LNCAP (cell line): ENCODE data around the gene NXNL2.

Source experiments
- TF ChIP-seq, protein P1 (sequence below): fragments of 450-650 bp; IDR thresholded peaks from 2 replicates; pipeline ENCODE4 v1.5.1; 2017; ENCODE audit warnings: mild to moderate bottlenecking

NXNL2 gene

DNA sequence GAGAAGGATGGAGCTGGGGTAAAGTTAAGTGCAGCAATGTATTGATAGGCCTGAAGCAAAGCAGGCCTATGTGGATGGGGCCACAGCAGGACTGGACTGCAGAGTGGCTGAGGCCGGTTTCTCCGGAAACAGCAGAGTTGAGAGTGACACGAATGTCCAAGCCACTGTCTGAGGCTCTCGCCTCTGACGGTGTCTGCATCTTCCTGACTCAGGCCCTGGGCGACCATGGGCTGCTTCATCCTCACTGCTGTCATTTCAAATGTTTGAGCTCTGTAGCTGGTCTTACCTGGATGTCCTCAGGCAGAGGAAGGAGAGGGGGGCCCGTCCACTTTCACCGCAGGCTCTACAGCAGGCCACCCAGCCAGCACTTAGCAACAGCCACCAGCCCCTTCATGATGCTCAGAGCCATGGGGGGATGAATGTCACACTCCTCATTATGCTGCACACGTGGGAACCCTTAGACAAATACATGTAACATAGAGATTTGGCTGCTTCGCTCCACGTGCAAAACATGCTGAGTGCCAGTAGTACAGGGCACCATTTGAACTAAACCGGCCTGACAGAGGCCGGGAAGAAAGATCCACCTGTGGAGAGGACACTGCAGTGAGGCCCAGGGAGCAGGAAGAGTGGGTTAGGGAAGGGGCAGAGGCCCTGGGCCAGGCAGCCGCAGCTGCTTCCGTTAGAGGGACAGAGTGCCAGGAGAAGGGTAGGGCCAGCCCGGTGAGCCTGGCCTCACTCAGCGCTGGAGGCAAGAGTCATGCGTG is 31.7 kb upstream of the NXNL2 start:
- TF ChIP-seq, protein P1, sequence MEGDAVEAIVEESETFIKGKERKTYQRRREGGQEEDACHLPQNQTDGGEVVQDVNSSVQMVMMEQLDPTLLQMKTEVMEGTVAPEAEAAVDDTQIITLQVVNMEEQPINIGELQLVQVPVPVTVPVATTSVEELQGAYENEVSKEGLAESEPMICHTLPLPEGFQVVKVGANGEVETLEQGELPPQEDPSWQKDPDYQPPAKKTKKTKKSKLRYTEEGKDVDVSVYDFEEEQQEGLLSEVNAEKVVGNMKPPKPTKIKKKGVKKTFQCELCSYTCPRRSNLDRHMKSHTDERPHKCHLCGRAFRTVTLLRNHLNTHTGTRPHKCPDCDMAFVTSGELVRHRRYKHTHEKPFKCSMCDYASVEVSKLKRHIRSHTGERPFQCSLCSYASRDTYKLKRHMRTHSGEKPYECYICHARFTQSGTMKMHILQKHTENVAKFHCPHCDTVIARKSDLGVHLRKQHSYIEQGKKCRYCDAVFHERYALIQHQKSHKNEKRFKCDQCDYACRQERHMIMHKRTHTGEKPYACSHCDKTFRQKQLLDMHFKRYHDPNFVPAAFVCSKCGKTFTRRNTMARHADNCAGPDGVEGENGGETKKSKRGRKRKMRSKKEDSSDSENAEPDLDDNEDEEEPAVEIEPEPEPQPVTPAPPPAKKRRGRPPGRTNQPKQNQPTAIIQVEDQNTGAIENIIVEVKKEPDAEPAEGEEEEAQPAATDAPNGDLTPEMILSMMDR: no peak

DNA sequence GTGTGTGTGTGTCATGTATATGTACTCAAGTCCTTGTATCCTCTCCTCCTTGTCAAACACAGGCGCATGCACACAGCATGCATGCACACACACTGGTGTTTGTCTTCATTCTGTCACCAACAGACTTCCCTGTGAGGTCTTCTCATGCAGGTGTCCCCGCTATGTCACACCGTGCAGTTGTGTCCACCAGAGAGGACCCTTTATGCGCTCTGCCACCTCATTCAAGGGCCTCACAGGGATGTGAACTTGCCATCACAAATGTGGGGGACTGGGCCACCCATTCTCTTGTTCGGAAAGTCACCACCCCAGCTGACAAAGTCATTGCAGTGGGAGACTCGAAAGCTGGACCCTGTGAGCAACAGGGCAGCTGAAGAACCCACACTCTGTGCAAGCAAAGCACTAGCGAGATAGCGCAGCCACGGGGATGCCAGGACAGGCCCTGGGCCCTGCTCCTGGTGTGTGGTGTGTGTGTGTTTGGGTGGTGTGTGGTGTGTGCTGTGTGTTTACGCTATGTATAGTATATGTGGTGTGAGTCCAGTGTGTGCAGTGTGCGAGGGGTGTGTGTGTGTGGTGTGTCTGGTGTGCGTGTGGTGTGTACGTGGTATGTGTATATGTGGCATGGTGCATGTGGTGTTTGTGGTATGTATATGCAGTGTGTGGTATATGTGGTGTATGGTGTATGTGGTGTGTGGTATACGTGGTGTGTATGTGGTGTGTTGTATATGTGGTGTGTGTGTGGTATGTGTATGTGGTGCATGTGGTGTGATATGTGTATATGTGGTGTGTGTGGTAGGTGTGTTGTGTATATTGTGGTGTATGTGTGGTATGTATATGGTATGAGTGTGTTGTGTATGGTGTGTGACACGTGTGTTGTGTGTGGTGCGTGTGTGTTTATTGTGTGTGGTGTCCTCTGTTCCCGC is 30.9 kb upstream of the NXNL2 start:
- TF ChIP-seq, protein P1: no peak

DNA sequence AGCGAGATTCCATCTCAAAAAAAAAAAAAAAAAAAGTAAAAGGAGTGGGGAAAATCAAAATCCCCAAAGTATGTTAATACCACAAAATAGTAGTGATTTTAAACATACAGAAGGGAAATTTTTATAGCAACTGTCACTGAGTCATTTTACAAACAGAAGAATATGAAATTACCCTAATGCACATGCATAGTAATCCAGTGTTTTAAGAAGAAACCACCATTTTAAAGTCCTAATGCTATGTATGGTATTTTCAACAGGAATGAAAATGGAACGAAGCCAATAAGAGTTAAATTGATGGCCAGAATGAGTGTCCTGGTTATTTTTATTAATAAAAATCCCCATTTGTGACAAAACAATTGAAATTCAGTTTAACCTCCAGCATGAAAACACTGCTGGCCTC is 26.7 kb upstream of the NXNL2 start:
- TF ChIP-seq, protein P1: no peak

DNA sequence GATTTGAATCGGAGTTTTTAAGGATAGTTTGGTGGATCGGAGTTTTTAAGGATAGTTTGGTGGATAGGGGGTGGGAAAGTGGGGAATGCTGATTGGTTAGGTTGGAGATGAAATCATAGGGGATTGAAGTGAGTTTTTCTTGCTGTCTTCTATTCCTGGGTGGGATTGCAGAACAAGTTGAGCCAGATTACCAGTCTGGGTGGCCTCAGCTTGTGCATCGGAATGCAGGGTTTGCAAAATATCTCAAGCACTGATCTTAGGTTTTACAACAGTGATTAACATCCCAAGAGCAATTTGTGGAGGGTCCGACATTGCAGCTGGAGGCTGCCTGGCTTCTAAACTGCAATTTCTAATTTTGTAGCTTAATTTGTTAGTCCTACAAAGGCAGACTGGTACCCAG is 23.1 kb upstream of the NXNL2 start:
- TF ChIP-seq, protein P1: no peak

DNA sequence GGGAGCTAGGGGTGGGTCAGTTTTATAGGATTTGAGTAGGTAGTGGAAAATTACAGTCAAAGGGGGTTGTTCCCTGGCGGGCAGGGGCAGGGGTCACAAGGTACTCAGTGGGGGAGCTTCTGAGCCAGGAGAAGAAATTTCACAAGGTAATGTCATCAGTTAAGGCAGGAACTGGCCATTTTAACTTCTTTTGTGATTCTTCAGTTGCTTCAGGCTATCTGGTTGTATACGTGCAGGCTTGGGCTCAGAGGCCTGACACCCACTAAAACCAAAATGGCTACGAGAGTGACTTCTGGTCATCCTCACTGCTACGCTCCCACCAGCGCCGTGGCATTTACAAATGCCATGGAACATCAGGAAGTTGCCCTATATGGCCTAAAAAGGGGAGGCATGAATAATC is 20.7 kb upstream of the NXNL2 start:
- TF ChIP-seq, protein P1: no peak

DNA sequence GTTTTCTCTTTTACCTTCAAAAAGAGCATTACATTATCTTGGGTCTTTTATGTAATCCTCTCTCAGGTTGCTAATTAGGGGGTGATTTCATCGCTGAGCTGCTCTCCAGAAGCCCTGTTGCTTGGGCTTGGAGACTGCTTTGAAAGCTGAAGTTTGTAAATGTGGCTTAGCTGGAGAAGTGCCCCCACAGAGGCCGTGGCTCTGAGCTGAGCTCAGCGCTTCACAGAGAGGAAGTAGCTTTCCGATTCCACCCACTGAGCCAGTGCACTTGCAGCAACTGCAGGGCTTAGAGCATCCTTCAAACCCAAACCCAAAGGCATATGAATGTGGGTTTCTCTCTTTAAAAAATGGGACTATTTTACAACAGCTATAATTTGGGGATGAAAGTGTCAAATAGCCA is 13.7 kb upstream of the NXNL2 start:
- TF ChIP-seq, protein P1: no peak

DNA sequence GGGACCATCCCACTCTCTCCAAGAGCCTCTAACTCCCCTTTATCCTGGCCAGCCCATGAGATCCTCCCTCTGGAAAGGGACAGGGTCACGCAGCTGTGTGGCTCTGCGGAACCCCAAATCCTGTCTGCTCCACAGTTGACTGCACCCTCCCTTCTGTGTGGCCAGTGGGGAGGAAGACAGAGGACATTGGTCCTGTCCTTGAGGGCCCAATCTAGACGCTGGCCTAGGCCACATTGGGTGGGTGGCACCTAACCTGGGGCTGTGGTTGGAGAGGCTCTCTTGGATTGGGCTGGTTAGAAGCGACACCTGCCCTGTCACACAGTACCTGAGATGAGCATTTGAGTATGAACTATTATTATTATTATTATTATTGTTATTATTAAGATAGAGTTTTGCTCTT is 12.6 kb upstream of the NXNL2 start:
- TF ChIP-seq, protein P1: no peak
